SK-N-SH treated with all-trans-retinoic acid at 6 μM for 48 hours (cell line): ENCODE data around the gene S1PR3.

Source experiments
- ATAC-seq: fragments of 200-7000 bp; cut with Tn5 transposase; 3 replicates; pipeline ENCODE4 v1.9.1; 2020; ENCODE audit warnings: mild to moderate bottlenecking, moderate library complexity
- ARNTL ChIP-seq: fragments of 450-650 bp; formaldehyde crosslinking; IDR thresholded peaks from 2 replicates; pipeline ENCODE4 v1.5.0; 2020; ENCODE audit warnings: low read depth, mild to moderate bottlenecking, moderate library complexity, borderline replicate concordance
- CSDC2 ChIP-seq: fragments of 250-450 bp; sonication (Bioruptor Pico); IDR thresholded peaks from 2 replicates; pipeline ENCODE4 v1.5.0; 2020; ENCODE audit warnings: mild to moderate bottlenecking, moderate library complexity
- CSRNP3 ChIP-seq: fragments of 250-450 bp; sonication (Bioruptor Pico); IDR thresholded peaks from 2 replicates; pipeline ENCODE4 v1.5.1; 2021; ENCODE audit warnings: mild to moderate bottlenecking, moderate library complexity
- ESRRG ChIP-seq: fragments of 250-450 bp; sonication (Bioruptor Pico); IDR thresholded peaks from 2 replicates; pipeline ENCODE4 v1.6.1; 2021; ENCODE audit warnings: mild to moderate bottlenecking
- GLIS3 ChIP-seq: fragments of 250-450 bp; sonication (Bioruptor Pico); IDR thresholded peaks from 2 replicates; pipeline ENCODE4 v1.5.0; 2020; ENCODE audit warnings: mild to moderate bottlenecking, moderate library complexity
- OSR1 ChIP-seq: fragments of 250-450 bp; sonication (Bioruptor Pico); IDR thresholded peaks from 2 replicates; pipeline ENCODE4 v1.8.0; 2022; ENCODE audit warnings: moderate library complexity, mild to moderate bottlenecking, inconsistent platforms
- PATZ1 ChIP-seq: fragments of 250-450 bp; sonication (Bioruptor Pico); IDR thresholded peaks from 2 replicates; pipeline ENCODE4 v1.8.0; 2020; ENCODE audit warnings: mild to moderate bottlenecking, moderate library complexity, borderline replicate concordance
- PPARA ChIP-seq: fragments of 250-450 bp; sonication (Bioruptor Pico); IDR thresholded peaks from 2 replicates; pipeline ENCODE4 v1.5.0; 2020; ENCODE audit warnings: mild to moderate bottlenecking, borderline replicate concordance
- RARB ChIP-seq: fragments of 250-450 bp; sonication (Bioruptor Pico); IDR thresholded peaks from 2 replicates; pipeline ENCODE4 v1.8.0; 2021; ENCODE audit warnings: mild to moderate bottlenecking, moderate library complexity
- SNAI2 ChIP-seq: fragments of 250-450 bp; sonication (Bioruptor Pico); IDR thresholded peaks from 2 replicates; pipeline ENCODE4 v1.5.0; 2020; ENCODE audit warnings: mild to moderate bottlenecking, moderate library complexity
- TCF4 ChIP-seq: fragments of 250-450 bp; sonication (Bioruptor Pico); IDR thresholded peaks from 2 replicates; pipeline ENCODE4 v1.8.0; 2021; ENCODE audit warnings: mild to moderate bottlenecking, moderate library complexity, borderline replicate concordance
- TOX ChIP-seq: fragments of 250-450 bp; sonication (Bioruptor Pico); IDR thresholded peaks from 2 replicates; pipeline ENCODE4 v1.8.0; 2021; ENCODE audit warnings: mild to moderate bottlenecking, moderate library complexity, borderline replicate concordance
- TSHZ2 ChIP-seq: fragments of 250-450 bp; sonication (Bioruptor Pico); IDR thresholded peaks from 2 replicates; pipeline ENCODE4 v1.5.0; 2020; ENCODE audit warnings: mild to moderate bottlenecking, moderate library complexity
- ZC3H10 ChIP-seq: fragments of 250-450 bp; sonication (Bioruptor Pico); IDR thresholded peaks from 2 replicates; pipeline ENCODE4 v1.5.1; 2021; ENCODE audit warnings: mild to moderate bottlenecking, moderate library complexity
- ZFP3 ChIP-seq: fragments of 250-450 bp; sonication (Bioruptor Pico); IDR thresholded peaks from 2 replicates; pipeline ENCODE4 v1.5.0; 2020; ENCODE audit warnings: mild to moderate bottlenecking, moderate library complexity
- ZNF70 ChIP-seq: fragments of 450-650 bp; formaldehyde crosslinking; IDR thresholded peaks from 2 replicates; pipeline ENCODE4 v1.5.0; 2020; ENCODE audit warnings: mild to moderate bottlenecking, moderate library complexity
- ZNF8 ChIP-seq: fragments of 450-650 bp; formaldehyde crosslinking; IDR thresholded peaks from 2 replicates; pipeline ENCODE4 v1.5.0; 2020; ENCODE audit warnings: mild to moderate bottlenecking, moderate library complexity
- TF ChIP-seq, protein P1 (sequence below): fragments of 250-450 bp; sonication (Bioruptor Pico); IDR thresholded peaks from 2 replicates; pipeline ENCODE4 v1.5.1; 2020; ENCODE audit warnings: low read depth, mild to moderate bottlenecking, moderate library complexity
- TF ChIP-seq, protein P2 (sequence below): fragments of 250-450 bp; sonication (Bioruptor Pico); IDR thresholded peaks from 2 replicates; pipeline ENCODE4 v1.8.0; 2021; ENCODE audit warnings: low read depth, mild to moderate bottlenecking, moderate library complexity, borderline replicate concordance

Gene S1PR3

GRCh38 chr9:89038382-89039103 is 47.3 kb downstream of the S1PR3 start:
- ATAC-seq: no peak; the same call in 2 of the 3 replicates
- TF ChIP-seq ZFP3 (CRISPR knock-in tag): no peak

DNA sequence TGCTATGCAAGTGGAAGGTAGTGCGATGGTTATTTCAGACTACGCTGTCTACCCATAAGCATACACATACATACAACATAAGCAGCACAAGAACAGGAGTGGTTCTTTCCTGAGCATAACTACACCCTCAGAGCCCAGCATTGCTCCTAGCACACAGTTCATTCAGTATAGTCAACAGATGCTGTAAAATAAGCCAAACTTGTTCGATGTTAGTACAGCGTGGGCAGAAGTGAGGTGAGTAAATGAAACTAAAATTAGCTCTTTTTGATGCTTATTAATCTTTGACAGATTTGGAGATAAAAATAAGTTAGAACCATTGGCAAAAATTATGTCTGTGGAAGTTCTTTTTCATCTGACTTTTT is 47.8 kb downstream of the S1PR3 start:
- TF ChIP-seq, protein P1, sequence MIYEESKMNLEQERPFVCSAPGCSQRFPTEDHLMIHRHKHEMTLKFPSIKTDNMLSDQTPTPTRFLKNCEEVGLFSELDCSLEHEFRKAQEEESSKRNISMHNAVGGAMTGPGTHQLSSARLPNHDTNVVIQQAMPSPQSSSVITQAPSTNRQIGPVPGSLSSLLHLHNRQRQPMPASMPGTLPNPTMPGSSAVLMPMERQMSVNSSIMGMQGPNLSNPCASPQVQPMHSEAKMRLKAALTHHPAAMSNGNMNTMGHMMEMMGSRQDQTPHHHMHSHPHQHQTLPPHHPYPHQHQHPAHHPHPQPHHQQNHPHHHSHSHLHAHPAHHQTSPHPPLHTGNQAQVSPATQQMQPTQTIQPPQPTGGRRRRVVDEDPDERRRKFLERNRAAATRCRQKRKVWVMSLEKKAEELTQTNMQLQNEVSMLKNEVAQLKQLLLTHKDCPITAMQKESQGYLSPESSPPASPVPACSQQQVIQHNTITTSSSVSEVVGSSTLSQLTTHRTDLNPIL: no peak
- no peak for TF ChIP-seq PATZ1 (CRISPR knock-in tag)
- TF ChIP-seq OSR1 (CRISPR knock-in tag): no peak
- no peak for TF ChIP-seq TSHZ2
- no peak for TF ChIP-seq PPARA (CRISPR knock-in tag)
- no peak for TF ChIP-seq TCF4 (CRISPR knock-in tag)
- TF ChIP-seq, protein P2, sequence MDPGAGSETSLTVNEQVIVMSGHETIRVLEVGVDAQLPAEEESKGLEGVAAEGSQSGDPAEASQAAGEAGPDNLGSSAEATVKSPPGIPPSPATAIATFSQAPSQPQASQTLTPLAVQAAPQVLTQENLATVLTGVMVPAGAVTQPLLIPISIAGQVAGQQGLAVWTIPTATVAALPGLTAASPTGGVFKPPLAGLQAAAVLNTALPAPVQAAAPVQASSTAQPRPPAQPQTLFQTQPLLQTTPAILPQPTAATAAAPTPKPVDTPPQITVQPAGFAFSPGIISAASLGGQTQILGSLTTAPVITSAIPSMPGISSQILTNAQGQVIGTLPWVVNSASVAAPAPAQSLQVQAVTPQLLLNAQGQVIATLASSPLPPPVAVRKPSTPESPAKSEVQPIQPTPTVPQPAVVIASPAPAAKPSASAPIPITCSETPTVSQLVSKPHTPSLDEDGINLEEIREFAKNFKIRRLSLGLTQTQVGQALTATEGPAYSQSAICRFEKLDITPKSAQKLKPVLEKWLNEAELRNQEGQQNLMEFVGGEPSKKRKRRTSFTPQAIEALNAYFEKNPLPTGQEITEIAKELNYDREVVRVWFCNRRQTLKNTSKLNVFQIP (CRISPR knock-in tag): no peak
- no peak for TF ChIP-seq CSDC2
- no peak for TF ChIP-seq ZNF70
- TF ChIP-seq ZC3H10: no peak
- TF ChIP-seq CSRNP3: no peak
- TF ChIP-seq TOX (CRISPR knock-in tag): no peak
- no peak for TF ChIP-seq ARNTL
- TF ChIP-seq RARB (CRISPR knock-in tag): no peak
- TF ChIP-seq ZNF8 (CRISPR knock-in tag): no peak
- TF ChIP-seq ESRRG (CRISPR knock-in tag): no peak
- no peak for TF ChIP-seq GLIS3
- TF ChIP-seq SNAI2 (CRISPR knock-in tag): no peak
- TF ChIP-seq ZFP3 (CRISPR knock-in tag): no peak
- no peak for ATAC-seq

DNA sequence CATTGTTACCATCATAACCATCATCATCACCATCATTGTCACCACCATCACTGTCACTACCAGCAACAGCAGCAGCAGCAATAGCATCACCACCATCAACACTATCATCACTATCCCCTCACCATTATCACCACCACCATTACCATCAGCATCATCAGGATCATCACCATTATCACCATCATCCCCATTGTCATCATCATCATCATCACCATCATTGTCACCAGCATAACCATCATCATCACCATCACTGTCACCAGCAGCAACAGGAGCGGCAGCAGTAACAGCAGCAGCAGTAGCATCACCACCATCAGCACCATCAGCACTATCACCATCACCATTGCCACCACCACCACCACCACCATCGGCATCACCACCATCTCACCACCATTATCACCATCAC is 48.4 kb downstream of the S1PR3 start:
- ATAC-seq: no peak
- TF ChIP-seq CSRNP3: no peak
- TF ChIP-seq, all 23 proteins: peak for 0
